Mucosa of descending colon (tissue), 3 donors: ENCODE data around the gene ELL2. TPM values are rescaled to one million over a fixed set of nuclear protein-coding genes. Genes with fewer than 3 reads are reported as not detected.

Experiments
- ATAC-seq: fragments of 200-7000 bp; cut with Tn5 transposase; one replicate; pipeline ENCODE4 v1.9.1; 2020; ENCODE audit warnings: mild to moderate bottlenecking, moderate library complexity
- DNase-seq, 3 donors: peaks; one replicate each; pipeline ENCODE4 v3.0.0-alpha.2; 2020
- H3K36me3 ChIP-seq: fragments of 200-600 bp; one replicate; pipeline ENCODE4 v1.8.0; 2021; ENCODE audit warnings: low read depth, mild to moderate bottlenecking
- H3K4me1 ChIP-seq: fragments of 200-600 bp; one replicate; pipeline ENCODE4 v1.8.0; 2021; ENCODE audit warnings: low read depth, mild to moderate bottlenecking
- H3K4me3 ChIP-seq: fragments of 200-600 bp; one replicate; pipeline ENCODE4 v1.8.0; 2021; ENCODE audit warnings: mild to moderate bottlenecking
- H3K9me3 ChIP-seq: fragments of 200-600 bp; one replicate; pipeline ENCODE4 v1.8.0; 2021; ENCODE audit warnings: mild to moderate bottlenecking
- CTCF ChIP-seq: fragments of 200-600 bp; IDR thresholded peaks from one replicate; pipeline ENCODE4 v1.8.0; 2022; ENCODE audit warnings: antibody characterized with exemption, mild to moderate bottlenecking
- intact Hi-C, 2 donors: fragments of 100-400 bp; cut with DNase I in 1 of 2; cut with micrococcal nuclease in 1 of 2; formaldehyde crosslinking; loops; one replicate each; pipeline versions ENCODE4 v1.11.0 to v1.11.1; 2022; cut with DNase I, micrococcal nuclease
- total RNA-seq, 3 donors: library from RNA; stranded (reverse); fragmentation: NEBNext Ultra II Directional in 2 of 3; extraction: Animal tissue kit (Norgen Biotek cat#: 25700) in 2 of 3; gene quantifications; one replicate each; pipeline versions ENCODE4 v1.2.1 to v1.2.4, GENCODE V29; 2021 to 2023
- donor health status: DM: no; HTN: no; CAD: no; lungs with moderate emphysema.
- donor health status: DM: no; HTN: no; CAD: no.
- donor health status: DM: no; HTN: yes; CAD: no.

The ELL2 gene
- total RNA-seq, 3 donors from 2014 or later: 26.9 to 42.7 (median 31.7) TPM

GRCh38 chr5:96004754-96005153 lies 43.1 kb upstream of the ELL2 start:
- H3K36me3 ChIP-seq: no peaks in the 10 kb centered on the region
- no peak for ATAC-seq
- no peak for TF ChIP-seq CTCF
- intact Hi-C loops: no loop called here
- DNase-seq: no peak
- no peak overlapping the region for H3K4me3 ChIP-seq
- no peaks in the 10 kb centered on the region for H3K9me3 ChIP-seq
- H3K4me1 ChIP-seq: no peaks in the 10 kb centered on the region

GRCh38 chr5:96004087-96004486 lies 42.4 kb upstream of the ELL2 start:
- DNase-seq: no peak
- Histone ChIP-seq H3K4me3 (no peak overlapping the region), H3K9me3 (no peaks in the 10 kb centered on the region), H3K4me1 (no peaks in the 10 kb centered on the region), H3K36me3 (no peaks in the 10 kb centered on the region)
- no peak for ATAC-seq
- TF ChIP-seq CTCF: no peak
- intact Hi-C loops: no loop called here

GRCh38 chr5:96001262-96001661 lies 39.6 kb upstream of the ELL2 start:
- no peak for TF ChIP-seq CTCF
- no peak for ATAC-seq
- intact Hi-C loops: no loop called here
- no peak overlapping the region for H3K4me3 ChIP-seq
- no peak for DNase-seq
- H3K9me3 ChIP-seq: no peaks in the 10 kb centered on the region
- no peaks in the 10 kb centered on the region for H3K4me1 ChIP-seq
- no peaks in the 10 kb centered on the region for H3K36me3 ChIP-seq

GRCh38 chr5:96000308-96000707 lies 38.7 kb upstream of the ELL2 start:
- no peak for TF ChIP-seq CTCF
- Histone ChIP-seq H3K4me3 (no peak overlapping the region), H3K36me3 (no peaks in the 10 kb centered on the region), H3K4me1 (no peaks in the 10 kb centered on the region), H3K9me3 (no peaks in the 10 kb centered on the region)
- intact Hi-C loops: no loop called here
- ATAC-seq: no peak
- no peak for DNase-seq

- no peaks in the 10 kb centered on the region for H3K4me1 ChIP-seq
- no peaks in the 10 kb centered on the region for H3K9me3 ChIP-seq
- no peak for TF ChIP-seq CTCF
- DNase-seq (no peak), ATAC-seq (no peak)
- H3K4me3 ChIP-seq: no peak overlapping the region
- no peaks in the 10 kb centered on the region for H3K36me3 ChIP-seq
- intact Hi-C loops: no loop called here
Measured at GRCh38 chr5:95996904-95997723, 35.5 kb upstream of the ELL2 start.
